Skeletal muscle cell (primary cell): ENCODE measurements around the gene RPL35A.
A peak's percentile ranks its signal among the peaks of the same experiment; 100 is the strongest.
"Not testable (repeated sequence)": the region's sequence is repeated elsewhere in the genome, so short reads cannot be mapped to it uniquely, and the experiment has no call there.

ENCODE experiments used
- DNase-seq: peaks from one replicate; pipeline ENCODE4 v3.0.0-alpha.2; 2010; ENCODE audit warnings: low read depth
- H3K4me3 ChIP-seq: 2 replicates; pipeline ENCODE4 v1.5.1; 2011; ENCODE audit warnings: low read depth, mild to moderate bottlenecking, control low read depth, low read length, moderate library complexity

RPL35A gene

DNA sequence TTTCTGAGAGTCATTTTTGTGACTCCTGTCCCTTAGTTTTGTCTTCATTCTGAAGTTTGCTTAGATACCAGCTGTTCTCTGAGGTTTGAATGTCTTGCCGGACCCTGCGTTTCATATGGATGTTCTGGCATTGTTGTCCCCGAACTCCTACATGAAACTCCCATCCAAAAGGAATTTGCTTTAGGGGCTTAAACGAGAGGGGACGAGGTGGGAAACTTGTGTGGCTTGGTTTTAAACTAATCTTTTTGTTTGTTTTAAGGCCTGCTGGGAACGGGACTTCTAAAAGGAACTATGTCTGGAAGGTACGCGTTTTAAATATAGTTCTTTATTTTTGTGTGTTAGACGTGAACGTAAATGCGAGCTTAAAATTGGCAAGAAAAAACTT, 679 bp downstream of the RPL35A start:
- peak overlapping the region; percentile 97 for H3K4me3 ChIP-seq
- DNase-seq = no peak

DNA sequence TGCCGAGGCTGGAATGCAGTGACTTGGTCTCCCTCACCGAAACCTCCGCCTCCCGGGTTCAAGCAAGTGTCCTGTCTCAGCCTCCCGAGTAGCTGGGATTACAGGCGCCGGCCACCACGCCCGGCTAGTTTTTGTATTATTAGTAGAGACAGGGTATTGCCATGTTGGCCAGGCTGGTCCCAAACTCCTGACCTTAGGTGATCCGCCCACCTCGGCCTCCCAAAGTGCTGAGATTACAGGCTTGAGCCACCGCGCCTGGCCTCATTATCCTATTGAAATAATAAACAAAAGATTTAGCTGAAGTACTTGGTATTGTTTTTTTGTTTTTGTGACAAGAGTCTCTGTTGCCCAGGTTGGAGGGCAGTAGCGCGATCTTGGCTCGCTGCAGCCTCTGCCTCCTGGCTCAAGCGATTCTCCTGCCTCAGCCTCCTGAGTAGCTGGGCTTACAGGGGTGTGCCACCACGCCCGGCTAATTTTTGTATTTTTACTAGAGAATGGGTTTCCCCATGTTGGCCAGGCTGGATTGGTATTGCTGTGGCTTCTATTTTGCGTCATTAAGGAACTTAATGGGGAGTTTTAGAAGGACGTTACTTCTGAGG, 1.5 kb downstream of the RPL35A start:
- DNase-seq = no peak
- peak overlapping the region; percentile 97 for H3K4me3 ChIP-seq

DNA sequence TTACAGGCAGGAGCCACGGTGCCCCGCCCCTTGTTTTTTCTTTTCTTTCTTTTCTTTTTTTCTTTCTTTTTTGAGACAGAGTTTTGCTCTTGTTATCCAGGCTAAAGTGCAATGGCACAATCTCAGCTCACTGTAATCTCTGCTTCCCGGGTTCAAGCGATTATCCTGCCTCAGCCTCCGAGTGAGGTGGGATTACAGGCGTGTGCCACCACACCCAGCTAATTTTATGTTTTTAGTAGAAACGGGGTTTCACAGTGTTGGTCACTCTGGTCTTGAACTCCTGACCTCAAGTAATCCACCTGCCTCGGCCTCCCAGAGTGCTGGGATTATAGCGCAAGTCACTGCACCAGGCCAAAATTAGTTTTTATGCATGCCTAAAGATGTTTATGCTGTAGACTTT, 2.5 kb downstream of the RPL35A start:
- DNase-seq = no peak
- no peak overlapping the region for H3K4me3 ChIP-seq

DNA sequence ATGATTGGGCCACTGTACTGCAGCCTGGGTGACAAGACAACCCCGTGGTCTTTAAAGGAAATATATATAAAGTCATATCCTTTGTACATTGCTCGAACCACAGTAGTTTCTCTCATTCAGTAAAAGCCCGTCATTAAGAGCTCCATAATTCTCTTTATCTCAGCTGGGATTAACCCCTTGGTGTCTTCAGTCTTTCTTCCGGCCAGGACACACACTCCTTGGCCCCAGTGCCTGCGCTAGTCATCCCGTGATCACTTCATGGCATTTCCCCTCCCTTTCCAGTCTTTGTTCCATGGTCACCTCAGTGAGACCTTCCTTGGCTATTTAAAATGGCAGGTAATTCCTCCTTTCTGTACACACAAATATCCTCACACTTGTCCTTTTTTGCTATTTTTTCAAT, 3.3 kb downstream of the RPL35A start:
- DNase-seq = no peak
- H3K4me3 ChIP-seq = no peak overlapping the region

DNA sequence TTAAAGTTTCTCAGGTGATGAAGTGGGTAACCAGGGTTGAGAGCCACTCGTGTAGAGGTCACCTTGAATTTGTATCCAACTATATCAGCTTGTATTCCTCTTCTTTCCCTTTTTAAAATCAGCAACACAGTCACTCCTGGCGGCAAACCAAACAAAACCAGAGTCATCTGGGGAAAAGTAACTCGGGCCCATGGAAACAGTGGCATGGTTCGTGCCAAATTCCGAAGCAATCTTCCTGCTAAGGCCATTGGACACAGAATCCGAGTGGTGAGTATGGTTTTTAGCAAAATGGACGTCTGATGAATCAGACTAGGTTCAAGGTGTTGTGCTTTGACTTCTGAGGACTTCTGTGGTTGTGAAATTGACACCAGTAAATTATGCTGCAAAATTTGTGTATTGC, 3.9 kb downstream of the RPL35A start:
- DNase-seq = no peak
- no peak overlapping the region for H3K4me3 ChIP-seq

DNA sequence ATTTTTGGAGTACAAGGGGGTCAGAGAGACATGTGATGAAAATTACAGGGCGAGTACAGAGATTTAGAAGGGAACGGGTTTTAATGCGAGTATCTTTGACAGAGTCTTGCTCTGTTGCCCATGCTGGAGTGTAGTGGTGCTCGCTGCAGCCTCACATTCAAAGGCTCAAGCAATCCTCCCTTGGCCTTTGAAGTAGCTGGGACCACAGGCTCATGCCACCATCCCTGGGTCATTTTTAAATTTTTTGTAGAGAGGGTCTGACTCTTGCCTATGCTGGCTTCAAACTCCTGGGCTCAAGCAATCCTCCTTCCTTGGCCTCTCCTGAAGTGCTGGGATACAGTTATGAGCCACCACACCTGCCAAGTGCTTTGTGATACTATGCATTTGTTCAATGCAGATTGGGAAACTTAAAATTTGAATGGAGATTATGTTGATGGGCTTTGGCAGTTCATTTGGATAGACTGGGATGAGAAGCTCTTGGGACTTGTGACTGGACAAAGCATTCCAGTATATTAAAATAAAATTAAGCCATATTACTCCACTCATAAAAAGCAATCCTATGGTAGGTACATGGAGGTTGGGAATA, 6.0 kb downstream of the RPL35A start:
- H3K4me3 ChIP-seq = no peak overlapping the region
- DNase-seq = no peak

DNA sequence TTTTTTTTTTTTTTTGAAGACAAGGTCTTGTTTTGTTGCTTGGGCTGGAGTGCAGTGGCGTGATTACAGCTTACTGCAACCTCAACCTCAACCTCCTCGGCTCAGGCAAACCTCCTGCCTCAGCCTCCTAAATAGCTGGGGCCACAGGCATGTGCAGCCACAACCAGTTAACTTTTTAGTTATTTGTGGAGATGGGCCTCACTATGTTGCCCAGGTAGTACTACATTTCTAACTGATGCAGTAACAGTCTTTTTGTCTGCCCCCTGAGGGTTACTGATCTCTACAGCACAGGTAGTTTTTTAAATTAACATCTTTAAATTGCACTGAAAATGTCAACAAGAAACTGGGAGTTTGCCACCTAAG, 6.6 kb downstream of the RPL35A start:
- H3K4me3 ChIP-seq = no peak overlapping the region
- DNase-seq = no peak

DNA sequence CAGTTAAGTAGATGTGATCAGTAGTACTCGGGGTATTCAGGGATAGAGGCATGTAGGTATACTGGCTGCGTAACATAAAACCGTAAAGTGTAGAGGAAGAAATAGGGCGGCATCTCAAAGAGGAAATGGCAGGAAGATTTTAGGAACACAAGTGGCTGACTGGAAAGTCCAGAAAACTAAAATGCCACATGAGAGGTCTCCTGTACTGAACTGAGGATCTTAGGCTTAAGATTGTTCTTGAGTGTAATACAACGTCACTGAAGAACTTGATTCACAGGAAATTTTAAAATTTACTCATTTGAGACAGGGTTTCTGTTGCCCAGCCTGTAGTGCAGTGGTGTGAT, 7.8 kb downstream of the RPL35A start:
- H3K4me3 ChIP-seq = no peak overlapping the region

DNA sequence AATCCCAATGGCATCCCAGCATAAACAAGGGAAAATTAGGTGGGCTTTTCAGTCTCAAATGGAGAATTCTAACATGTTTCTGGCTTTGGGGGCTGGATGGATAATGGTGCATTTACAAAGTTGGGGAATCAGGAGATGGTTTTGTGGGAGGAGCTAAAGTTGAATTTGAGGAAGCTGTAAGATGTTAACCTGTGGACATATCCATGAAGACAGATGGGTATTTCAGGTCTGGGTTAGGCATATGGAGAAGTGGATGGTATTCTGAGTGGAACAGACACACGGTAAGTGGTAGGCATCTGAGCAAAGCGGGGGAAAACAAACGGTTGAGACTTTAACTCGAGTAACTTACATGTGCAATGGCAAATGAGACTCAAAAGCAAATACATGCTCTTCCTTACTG, 8.4 kb downstream of the RPL35A start:
- no peak overlapping the region for H3K4me3 ChIP-seq
- DNase-seq = no peak

More for the DNA sequence above, 7.8 kb downstream of the RPL35A start:
- DNase-seq = no peak

DNA sequence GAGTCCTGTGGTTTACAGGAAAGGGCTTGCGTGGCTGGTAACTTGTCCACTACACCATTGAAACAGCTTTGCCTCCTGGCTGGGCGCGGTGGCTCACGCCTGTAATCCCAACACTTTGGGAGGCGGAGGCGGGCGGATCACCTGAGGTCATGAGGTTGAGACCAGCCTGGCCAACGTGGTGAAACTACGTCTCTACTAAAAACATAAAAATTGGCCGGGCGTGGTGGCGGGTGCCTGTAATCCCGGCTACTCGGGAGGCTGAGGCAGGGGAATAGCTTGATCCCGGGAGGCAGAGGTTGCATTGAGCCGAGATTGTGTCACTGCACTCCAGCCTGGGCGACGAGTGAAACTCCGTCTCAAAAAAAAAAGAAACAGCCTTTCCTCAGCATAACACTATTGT, 8.9 kb downstream of the RPL35A start:
- H3K4me3 ChIP-seq, DNase-seq: not testable (repeated sequence)

DNA sequence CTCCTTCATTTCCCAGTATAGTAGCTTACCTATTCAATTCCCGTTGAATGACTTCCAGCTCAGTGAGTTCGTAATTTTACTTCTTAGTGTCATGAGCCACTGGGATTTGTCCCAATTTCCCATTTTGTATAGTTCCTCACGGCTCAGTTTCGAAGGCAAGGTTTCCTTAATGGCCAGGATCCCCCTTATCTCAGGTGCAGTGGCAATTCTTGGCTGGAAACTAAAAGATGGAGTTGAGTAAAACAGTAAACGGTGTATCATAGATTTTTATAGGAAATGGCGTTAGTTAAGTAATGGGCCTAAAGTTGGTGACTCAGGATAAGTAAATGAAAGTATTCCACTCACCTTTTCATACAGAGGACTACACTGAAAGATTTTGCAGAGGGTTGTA, 9.5 kb downstream of the RPL35A start:
- no peak for DNase-seq

DNA sequence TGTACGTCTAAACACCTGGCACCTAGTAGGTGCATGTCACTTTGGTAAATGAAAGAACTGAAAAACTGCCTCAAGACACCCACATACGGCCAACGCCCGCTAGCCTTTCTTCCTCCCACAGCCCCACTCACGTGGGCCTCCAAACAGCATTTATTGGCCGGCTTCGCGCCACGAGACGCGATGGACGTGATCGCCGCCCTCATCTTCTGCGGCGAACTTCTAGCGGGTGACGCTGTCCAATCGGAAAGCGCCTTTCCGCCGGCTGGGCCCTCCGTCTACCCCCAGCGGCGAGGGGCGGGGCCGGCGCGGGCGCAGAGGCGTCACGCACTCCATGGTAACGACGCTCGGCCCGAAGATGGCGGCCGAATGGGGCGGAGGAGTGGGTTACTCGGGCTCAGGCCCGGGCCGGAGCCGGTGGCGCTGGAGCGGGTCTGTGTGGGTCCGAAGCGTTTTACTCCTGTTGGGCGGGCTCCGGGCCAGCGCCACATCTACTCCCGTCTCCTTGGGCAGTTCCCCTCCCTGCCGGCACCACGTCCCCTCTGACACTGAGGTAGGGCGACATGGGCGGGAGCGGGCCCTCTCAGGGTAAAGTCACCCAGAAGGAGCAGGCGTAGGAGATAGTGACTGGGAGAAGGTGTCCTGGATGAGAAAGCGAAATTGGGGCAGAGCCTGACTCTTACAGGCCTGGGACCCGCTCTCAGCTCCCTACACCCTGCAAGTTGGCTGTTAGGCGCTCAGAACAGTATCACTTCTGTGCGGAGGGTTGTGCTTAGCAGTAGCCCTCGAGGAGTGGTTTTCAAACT, 10.1 kb downstream of the RPL35A start, which contains the start of gene LMLN:
Gene LMLN, plus strand, starts transcription at position 327 of the 803 bp plus-strand sequence. Its CDS starts 29 bp downstream, at position 356.
- peak; percentile 88 for DNase-seq
- H3K4me3 ChIP-seq = peak within 1 kb of the TSS; percentile 86

More for the DNA sequence above, 9.5 kb downstream of the RPL35A start:
- peak overlapping the region; percentile 86 for H3K4me3 ChIP-seq

DNA sequence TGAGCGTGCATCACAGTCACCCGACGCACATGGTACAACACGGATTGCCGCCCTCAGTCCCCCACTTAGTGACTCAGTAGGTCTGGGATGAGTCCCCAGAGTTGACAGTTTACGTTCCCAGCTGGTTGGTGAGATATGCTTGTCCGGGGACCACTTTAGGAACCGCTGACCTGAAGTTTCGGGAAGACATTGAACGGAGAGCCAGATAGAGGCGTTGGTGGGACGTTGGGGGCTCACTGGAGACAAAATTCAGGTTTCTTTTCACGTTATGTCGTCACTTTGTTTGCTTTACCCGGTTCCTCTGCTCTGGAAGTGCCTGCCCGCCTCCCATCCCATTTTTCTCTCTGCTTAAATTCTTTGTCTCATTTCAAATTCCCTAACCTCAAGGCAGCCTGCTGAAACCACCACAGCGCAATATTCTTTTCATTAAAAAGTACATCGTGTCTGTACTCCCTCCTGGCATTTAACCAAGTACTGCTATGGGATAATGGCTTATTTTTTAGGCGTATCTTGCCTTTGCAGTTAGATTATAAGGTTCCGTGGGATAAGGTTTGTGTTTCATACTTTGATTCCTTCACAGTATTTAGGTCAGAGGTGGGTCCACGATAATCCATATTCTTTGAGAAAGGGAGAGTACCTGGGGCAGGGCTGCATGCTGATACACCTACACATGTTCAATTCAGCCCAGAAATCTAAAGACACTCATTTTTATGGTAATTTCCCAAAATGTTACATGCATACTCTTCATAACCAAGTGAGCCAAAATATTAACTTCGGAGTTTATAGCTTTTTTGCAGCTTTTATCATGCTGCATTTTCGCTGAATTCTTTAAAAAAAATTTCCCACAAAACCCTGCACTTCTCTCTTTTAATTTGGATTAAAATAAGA, 10.9 kb downstream of the RPL35A start:
- no peak for DNase-seq
- H3K4me3 ChIP-seq = peak overlapping the region; percentile 86

DNA sequence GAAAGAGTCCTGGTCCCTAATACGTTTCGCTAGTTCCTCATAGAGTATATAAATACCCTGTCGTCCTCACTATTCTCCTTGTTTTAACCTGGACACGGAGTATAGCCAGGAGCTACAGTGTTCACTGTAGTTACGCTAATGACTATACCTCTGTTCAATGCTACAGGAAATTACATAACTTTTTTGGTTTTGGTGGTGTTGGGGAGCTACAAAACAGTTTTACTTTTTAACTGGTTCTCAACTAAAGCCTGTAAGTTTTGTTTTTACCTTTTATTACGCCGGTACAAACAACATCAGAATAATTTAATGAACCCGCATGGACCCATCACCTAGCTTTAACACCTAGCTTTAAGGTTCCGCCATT, 11.6 kb downstream of the RPL35A start:
- DNase-seq = no peak
- no peak overlapping the region for H3K4me3 ChIP-seq

DNA sequence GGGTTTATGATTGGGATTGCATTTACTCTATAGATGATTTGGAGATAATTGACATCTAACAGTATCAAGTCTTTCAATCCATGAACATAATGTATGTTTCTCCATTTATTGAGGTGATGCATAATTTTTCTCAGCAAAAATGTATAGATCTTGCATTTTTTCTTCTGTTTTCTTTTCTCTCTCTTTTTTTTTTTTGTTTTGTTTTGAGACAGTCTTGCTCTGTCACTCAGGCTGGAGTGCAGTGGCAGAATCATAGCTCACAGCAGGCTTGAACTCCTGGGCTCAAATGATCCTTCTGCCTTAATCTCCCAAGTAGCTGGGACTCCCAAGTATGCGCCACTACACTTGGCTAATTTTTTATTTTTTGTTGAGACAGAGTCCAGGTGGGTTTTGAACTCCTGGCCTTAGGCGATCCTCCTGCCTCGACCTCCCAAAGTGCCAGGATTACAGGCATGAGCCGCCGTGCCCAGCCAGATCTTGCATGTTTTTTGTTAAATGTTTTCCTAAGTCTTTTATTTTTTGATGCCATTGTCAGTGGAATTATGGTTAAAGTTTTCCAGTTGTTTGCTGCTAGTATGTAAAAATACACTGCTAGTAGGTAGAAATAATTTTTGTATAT, 13.1 kb downstream of the RPL35A start:
- DNase-seq = no peak
- no peak overlapping the region for H3K4me3 ChIP-seq

DNA sequence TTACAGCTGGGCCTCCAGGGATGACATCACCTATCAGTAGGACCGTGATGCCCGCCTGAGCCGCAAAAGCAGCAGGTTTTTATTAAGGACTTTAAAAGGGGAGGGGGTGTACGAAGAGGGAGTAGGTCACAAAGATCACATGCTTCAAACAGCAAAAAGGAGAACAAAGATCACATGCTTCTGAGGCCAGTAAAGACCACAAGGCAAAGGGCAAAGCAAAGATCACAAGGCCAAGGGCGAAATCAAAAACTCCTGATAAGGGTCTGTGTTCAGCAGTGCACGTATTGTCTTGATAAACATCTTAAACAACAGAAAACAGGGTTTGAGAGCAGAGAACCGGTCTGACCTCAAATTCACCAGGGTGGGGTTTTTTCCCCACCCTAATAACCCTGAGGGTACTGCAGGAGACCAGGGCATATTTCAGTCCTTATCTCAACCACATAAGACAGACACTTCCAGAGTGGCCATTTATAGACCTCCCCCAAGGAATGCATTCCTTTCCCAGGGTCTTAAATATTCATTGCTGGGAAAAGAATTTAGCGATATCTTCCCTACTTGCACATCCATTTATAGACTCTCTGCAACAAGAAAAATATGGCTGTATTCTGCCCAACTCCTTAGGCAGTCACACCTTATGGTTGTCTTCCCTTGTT, 17.5 kb downstream of the RPL35A start:
- H3K4me3 ChIP-seq, DNase-seq: not testable (repeated sequence)

DNA sequence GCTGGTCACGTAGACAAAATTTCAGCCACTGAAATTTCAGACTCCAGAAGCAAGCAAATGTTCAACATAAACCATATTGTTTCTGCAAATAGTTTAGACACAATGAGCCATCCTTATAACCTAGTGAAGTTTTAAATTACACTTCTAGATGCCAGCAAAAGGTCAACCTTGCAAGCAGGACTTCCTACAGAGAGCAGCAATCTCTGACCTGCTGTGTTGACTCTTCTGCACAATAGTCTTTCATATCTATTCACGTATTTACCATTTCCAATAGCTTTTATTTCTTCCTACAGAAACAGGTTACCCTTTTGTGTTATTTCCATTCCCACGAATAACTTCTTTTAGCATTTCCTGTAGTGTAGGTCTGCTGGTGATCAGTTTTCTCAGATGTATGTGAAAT, 20.6 kb downstream of the RPL35A start:
- H3K4me3 ChIP-seq = no peak overlapping the region
- DNase-seq = no peak

DNA sequence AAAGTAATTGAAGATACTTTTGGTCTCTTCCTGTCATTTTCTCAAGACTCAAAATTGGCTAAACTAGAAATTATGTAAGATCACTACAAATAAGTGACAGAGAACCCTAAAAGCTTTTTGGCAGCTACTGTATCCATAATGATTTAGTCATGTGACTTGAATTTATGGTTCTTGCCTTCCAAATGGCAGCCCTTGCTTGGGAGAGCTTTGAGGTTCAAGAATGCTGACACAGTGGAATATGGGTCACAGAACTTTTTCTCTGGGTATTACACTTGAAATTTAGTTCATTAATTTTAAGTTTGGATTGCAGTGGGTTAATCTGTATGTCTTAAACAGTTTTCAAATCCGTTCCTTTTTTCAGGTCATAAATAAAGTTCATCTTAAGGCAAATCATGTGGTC, 24.0 kb downstream of the RPL35A start:
- DNase-seq = no peak
- H3K4me3 ChIP-seq = no peak overlapping the region

DNA sequence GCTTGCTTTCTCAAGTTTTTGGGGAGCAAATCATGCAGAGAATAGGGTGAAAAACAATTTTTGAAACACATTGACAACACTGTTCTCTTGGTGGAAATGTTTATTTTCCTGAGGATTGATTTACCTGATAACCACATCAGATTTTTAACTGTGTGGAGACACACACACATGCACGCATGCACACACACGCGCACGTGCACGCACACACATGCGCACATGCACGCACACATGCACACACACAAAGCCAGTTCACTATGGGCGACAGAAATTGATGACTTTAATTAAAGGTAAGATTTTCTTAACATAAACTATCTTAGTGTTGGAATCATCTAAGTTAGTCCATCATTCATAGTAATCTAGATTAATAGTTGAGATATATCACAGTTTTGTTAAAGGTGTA, 25.3 kb downstream of the RPL35A start:
- no peak overlapping the region for H3K4me3 ChIP-seq
- no peak for DNase-seq
